Measurements from ENCODE around the gene PML. TPM values are rescaled to one million over a fixed set of nuclear protein-coding genes. Genes with fewer than 3 reads are reported as not detected.
A peak's percentile ranks its signal among the peaks of the same experiment; 100 is the strongest.

The PML gene
- total and polyA plus RNA-seq, 9 of the 15 experiments (the other 6 are each of a cell fraction or from before 2014, with no cell fraction given), result 5.0 to 50.7 (median 10.1) TPM

DNA sequence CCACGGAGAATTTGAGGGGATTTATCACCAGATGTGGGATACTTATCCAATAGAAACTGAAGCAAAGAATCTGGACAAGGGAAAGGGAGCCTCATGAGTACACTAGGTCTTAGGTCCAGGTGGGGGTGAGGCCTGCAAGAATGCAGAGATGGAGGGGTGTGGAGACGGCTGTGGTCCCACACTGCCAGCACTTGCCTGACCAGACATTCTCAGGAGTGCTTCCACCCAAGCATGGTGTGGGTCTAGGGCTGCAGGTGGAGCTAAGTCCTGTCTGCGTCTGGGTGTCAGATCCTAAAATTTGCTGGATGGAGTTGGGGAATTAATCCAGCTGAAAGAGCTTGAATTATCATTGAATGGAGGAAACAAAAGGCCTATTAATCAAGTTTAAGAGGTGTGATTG lies 14.4 kb downstream of the PML start (continued):
- TF ChIP-seq ZNF518B (CRISPR knock-in tag; IDR thresholded peaks at IDR 0.05) (no peak), MIER1 (IDR thresholded peaks at IDR 0.05; ENCODE audit: low read depth) (no peak), RHOXF2B (CRISPR knock-in tag; conservative IDR thresholded peaks at IDR 0.05) (no peak), ZNF23 (CRISPR knock-in tag; IDR thresholded peaks at IDR 0.05) (no peak), PHB2 (IDR thresholded peaks at IDR 0.05; ENCODE audit: low read depth) (no peak)

GRCh38 chr15:74010929-74011540 lies 16.5 kb downstream of the PML start:
- CTCF ChIA-PET (ENCODE audit: low intra/inter-chr PET ratio), result no interaction called here
- POLR2A ChIA-PET, result interaction anchor here (0.8 kb wide), 1 partner anchor 31 kb away, joined by 3 read pairs; no protein-coding TSS in a partner anchor
- Histone ChIP-seq H2AFZ (ENCODE audit: low read depth, low read length) (no peak overlapping the region), H3K4me1 (replicated peaks in 1 of 2; ENCODE audit: control insufficient read depth in 2 of 2, insufficient read depth in 2 of 2, low read length in 2 of 2) (no peaks in the 10 kb centered on the region), H3K27me3 (ENCODE audit: control insufficient read depth in 2 of 2, insufficient read depth in 2 of 2, low read length in 2 of 2) (no peaks in the 10 kb centered on the region), H3K9me1 (ENCODE audit: control insufficient read depth, insufficient read depth, low read length) (no peaks in the 10 kb centered on the region), H4K20me1 (replicated peaks; ENCODE audit: control insufficient read depth, insufficient read depth, low read length) (peaks cover 12% of the 10 kb centered on the region), H3K4me2 (ENCODE audit: insufficient read depth, low read length) (no peak overlapping the region), H3K36me3 (ENCODE audit: control insufficient read depth, insufficient read depth, low read length) (peaks cover 60% of the 10 kb centered on the region), H3K27ac (ENCODE audit: extremely low read depth, low read depth, low read length) (no peak overlapping the region), H3K9me3 (replicated peaks; ENCODE audit: control insufficient read depth, insufficient read depth, low read depth, low read length) (no peaks in the 10 kb centered on the region), H3K4me3 (no peak overlapping the region), H3K9ac (ENCODE audit: insufficient read depth in 1 of 2, low read depth in 2 of 2, low read length in 2 of 2) (no peak overlapping the region), H3K79me2 (ENCODE audit: control insufficient read depth, insufficient read depth, low read length) (peaks cover 56% of the 10 kb centered on the region)
- in situ Hi-C loops (cut with MboI), result no loop called here
- intact Hi-C loops (cut with micrococcal nuclease), result no loop called here
- TF ChIP-seq ETV1 (tag; conservative IDR thresholded peaks at IDR 0.05; ENCODE audit: low read depth) (no peak), NFE2L1 (tag; IDR thresholded peaks at IDR 0.05; ENCODE audit: borderline replicate concordance, low read depth) (no peak), NR2C2 (CRISPR knock-in tag; IDR thresholded peaks at IDR 0.05) (no peak), NR2C2 (tag; IDR thresholded peaks at IDR 0.05) (peak; percentile 47; the same call in 1 of the 2 replicates), DLX4 (CRISPR knock-in tag; IDR thresholded peaks at IDR 0.05) (no peak), NFRKB (IDR thresholded peaks at IDR 0.05; ENCODE audit: low read depth) (no peak), LEF1 (IDR thresholded peaks at IDR 0.05) (no peak), NFIC (IDR thresholded peaks at IDR 0.05) (peak; percentile 40)
- DNase-seq (ENCODE audit: extremely low read depth in 1 of 4, low spot score in 3 of 4), result no peak
- WGBS (ENCODE audit: insufficient coverage, low coverage, missing lambda C conversion rate), result 83% methylated on average over 2 of the region's 2 CpGs
- BruUV-seq (replicated peaks), result no TSS peak
- no peak for ATAC-seq
- no peak for FAIRE-seq

All from K562 (cell line).